Measurements from ENCODE around the gene TEX55.
"Not testable (repeated sequence)": the region's sequence is repeated elsewhere in the genome, so short reads cannot be mapped to it uniquely, and the experiment has no call there.

The TEX55 gene

DNA sequence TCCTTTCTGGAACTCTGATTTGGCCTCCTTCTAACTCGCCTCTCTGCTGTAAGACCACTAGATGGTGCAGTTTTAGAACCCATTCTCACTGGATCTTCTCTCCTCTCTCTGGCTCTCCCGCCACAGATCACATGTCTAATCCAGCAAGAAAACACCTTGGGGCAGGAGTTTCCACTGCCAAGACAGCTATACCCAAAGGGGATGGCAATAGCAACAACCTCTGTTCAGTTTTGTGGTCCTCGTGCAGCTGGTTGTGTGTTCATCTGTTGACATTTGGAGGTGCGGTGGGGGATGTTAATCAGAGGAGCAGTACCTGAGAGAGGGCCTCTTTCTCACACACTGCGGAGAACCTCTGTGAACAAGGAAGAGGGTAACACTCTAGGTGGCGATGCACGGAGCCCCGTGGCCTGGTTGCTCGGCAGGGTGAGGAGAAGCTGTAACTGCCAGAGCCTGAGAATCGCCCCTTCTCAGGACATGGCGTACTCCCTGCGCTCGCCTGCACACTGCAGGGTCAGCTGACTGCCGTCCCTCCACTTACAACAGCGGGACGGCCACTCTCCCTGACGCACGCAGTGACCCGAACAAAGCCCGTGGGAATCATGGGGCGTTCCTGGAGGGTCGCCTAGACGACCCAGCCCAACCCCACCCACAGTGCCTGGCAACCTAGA, at the start of gene TEX55:
Gene TEX55, plus strand, starts transcription at position 666 of the 668 bp plus-strand sequence. CDS start 25 bp downstream, outside the sequence.
- H3K4me3 ChIP-seq (ENCODE audit: low read length): no peak within 1 kb of the TSS
- no peak for TF ChIP-seq ZNF274 (IDR thresholded peaks at IDR 0.05; ENCODE audit: low read depth, low read length)

DNA sequence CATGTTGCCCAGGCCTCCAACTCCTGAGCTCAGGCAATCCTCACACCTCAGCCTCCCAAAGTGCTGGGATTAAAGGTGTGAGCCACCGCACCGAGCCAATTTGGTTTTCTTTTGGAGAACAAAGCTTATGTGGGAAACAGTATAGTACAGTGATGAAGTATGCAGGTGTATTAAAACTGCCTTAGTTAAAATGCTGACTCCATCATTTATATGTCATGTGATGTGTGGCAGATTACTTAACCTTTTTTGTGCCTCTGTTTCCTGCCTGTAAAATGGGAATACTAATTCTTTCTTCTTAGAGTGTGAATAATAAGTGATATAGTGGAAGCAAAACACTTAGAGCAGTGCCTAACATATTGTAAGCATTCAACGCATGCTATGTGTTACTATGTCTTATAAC, 48.0 kb upstream of the TEX55 start:
- no peak for TF ChIP-seq ZNF274 (IDR thresholded peaks at IDR 0.05; ENCODE audit: low read depth, low read length)

DNA sequence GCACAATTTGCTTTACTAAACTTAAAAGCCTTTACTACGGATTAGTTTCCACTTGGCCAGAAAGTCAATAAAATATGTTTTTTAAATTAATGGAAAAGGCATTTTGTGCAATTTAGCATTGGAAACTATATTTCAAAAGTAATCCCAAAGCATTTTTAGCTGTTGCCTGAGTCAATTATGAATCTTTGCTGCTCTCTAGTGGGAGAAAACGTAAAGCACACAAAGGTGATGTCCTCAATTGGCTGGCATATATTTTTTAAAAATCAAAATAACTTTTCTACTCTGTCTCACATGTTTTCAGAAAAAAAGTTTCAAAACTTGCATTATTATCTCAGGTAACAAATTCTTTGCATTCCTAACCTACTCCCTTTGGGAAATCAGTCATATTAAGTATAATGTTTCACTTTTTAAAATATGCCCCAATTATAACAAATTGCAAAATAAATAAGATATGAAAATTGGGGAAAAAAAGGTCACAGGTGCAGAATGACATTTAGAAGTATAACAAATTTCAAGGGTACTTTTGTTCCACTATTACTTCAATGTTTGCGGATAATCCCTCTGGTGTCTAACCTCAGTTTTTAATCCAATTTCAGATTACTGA, 47.2 kb upstream of the TEX55 start:
- no peak overlapping the region for H3K4me3 ChIP-seq (ENCODE audit: low read length)
- no peak for TF ChIP-seq ZNF274 (IDR thresholded peaks at IDR 0.05; ENCODE audit: low read depth, low read length)

More for the DNA sequence above, 48.0 kb upstream of the TEX55 start:
- no peak overlapping the region for H3K4me3 ChIP-seq (ENCODE audit: low read length)

DNA sequence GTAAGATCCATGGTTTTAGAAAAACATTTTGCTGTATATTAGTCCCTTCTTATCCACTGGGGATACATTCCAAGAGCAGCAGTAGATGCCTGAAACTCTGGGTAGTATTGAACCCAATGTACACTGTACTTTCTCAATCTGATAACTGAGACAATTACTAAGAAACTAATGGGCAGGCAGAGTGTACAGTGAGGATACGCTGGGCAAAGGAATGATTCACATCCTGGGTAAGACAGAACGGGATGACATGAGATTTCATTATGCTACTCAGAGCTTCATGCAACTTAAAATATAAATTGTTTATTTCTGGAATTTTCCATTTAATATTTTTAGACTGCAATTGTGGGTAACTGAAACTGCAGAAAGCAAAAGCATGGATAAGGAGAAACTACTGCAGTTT, 46.2 kb upstream of the TEX55 start:
- H3K4me3 ChIP-seq (ENCODE audit: low read length): no peak overlapping the region
- TF ChIP-seq ZNF274 (IDR thresholded peaks at IDR 0.05; ENCODE audit: low read depth, low read length): no peak

DNA sequence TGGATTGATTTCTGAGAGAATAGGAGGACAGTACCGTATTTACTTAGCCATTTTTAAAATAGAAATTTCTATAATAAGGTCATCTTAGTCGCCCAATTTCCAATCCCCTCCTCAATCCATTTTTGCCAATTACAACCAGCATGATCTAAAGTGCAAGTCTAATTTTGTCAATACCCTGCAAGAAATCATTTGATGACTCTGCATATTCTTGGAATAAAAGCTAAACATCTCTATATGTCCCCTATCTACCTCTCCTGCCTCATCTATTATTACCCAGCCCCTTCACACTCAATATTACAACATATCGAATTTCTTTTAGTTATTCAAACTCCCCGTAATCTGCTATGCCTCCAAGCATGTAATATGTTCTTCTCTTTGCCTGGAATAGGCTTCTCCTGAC, 41.9 kb upstream of the TEX55 start:
- no peak overlapping the region for H3K4me3 ChIP-seq (ENCODE audit: low read length)
- TF ChIP-seq ZNF274 (IDR thresholded peaks at IDR 0.05; ENCODE audit: low read depth, low read length): no peak

DNA sequence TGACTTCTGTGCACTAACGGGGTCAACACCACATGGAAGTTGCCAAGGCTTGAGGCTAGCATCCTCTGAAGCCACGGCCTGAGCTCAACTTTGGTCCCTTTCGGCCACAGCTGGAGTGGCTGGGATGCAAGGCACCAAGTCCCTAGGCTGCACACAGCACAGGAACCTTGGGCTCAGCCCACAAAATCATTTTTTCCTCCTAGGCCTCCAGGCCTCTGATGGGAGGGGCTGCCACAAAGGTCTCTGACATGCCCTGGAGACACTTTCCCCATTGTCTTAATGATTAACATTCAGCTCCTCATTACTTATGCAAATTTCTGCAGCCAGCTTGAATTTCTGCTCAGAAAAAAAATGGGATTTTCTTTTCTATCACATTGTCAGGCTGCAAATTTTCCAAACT, 27.6 kb upstream of the TEX55 start:
- H3K4me3 ChIP-seq (ENCODE audit: low read length): not testable (repeated sequence)

DNA sequence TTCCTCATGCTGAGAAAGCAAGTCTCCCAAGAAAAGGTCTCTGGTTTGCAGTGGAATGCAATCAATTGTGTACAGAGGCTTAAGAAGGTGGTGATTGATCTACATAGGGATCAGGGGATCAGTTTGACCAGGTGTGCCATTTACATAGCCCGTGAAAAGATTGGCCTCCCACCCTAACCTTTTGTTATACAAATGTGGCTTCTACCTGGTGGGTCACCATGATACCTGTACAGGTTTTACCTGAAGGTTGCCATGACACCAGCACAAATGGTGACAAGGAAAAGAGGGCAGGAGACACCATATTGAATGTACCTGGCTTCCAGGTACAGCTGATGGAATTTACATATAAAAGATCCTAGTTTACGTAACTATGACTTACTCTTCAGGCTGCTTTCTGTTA, 25.5 kb upstream of the TEX55 start:
- H3K4me3 ChIP-seq (ENCODE audit: low read length): no peak overlapping the region
- TF ChIP-seq ZNF274 (IDR thresholded peaks at IDR 0.05; ENCODE audit: low read depth, low read length): no peak

DNA sequence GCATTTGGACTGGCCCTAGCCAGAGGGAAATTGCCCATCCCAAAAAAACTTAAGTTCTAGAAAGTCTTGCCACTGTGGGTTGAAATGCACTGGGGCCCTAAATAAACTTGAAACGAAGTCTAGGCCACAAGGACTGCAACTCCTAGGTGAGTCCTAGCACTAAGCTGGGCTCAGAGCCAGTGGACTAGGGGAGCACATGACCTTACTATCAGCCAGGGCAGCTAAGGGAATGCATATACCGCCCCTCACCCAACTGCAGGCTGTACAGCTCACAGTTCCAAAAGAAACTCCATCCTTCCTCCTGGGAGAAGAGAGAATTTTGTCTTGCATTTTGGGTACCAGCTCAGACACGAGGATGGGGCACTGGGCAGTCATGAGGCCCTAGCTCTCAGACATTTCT, 23.6 kb upstream of the TEX55 start:
- H3K4me3 ChIP-seq (ENCODE audit: low read length): no peak overlapping the region
- no peak for TF ChIP-seq ZNF274 (IDR thresholded peaks at IDR 0.05; ENCODE audit: low read depth, low read length)

DNA sequence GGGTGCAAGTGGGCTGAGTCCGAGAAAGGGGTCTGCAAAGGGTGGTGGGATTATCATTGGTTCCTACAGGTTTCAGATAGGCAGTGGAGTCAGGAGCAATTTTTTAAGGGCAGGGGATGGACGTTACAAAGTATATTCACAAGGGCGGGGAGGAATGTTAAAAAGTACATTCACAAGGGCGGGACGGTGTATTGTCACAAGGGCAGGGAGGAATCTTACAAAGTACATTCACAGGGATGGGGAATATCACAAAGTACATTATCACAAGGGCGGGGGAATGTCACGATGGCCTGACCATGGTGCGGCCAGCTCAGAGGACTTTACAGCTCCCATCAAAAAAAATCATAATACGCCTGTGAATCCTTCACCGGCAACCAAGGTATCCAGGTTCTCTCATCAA, 20.6 kb upstream of the TEX55 start:
- TF ChIP-seq ZNF274 (IDR thresholded peaks at IDR 0.05; ENCODE audit: low read depth, low read length): no peak
- H3K4me3 ChIP-seq (ENCODE audit: low read length): no peak overlapping the region

DNA sequence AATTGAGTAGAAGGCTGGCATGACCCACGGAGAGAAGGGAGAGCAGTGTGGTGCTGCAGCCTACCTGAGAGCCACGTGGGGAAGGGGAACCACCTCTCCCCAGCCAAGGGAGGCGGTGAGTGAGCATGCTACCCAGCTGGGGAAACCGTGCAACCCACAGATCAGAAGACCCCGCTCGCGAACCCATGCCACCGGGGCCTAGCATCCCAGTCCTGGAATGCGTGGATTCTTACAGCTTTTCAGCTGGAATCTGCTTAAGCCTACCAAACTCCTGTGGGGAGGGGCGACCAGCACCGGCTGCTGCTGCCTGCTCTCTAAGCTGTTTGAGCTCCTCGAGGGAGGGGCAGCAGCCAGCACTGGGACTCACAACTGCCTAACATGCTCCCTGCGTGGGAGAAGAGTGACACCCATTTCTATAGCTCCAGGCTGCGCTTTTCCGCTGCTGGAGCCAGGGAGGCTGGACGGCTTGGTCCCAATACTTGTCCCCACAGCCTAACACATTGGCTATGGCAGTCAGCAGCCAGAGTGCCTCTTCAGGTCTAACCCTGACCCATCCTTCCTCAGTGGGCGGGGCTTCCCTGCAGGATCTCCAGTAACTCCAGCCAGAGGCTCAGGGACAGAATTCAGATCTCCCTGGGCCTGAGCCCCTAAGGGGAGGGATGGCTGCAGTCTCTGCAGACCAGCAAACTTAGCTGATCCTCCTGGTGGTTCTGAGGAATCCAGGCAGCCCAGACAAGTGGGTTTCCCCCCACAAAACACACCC, 20.0 kb upstream of the TEX55 start:
- H3K4me3 ChIP-seq (ENCODE audit: low read length): no peak overlapping the region

DNA sequence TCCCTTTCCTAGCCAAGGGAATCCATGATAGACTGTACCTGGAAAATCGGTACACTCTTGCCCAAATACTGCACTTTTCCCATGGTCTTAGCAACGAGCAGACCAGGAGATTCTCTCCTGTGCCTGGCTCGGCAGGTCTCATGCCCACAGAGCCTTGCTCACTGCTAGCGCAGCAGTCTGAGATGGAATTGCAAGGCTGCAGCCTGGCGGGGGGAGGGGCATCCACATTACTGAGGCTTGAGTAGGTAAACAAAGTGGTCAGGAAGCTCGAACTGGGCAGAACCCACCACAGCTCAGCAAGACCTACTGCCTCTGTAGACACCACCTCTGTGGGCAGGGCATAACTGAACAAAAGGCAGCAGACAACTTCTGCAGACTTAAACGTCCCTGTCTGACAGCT, 15.7 kb upstream of the TEX55 start:
- H3K4me3 ChIP-seq (ENCODE audit: low read length): not testable (repeated sequence)

More for the DNA sequence above, 20.0 kb upstream of the TEX55 start:
- TF ChIP-seq ZNF274 (IDR thresholded peaks at IDR 0.05; ENCODE audit: low read depth, low read length): no peak

DNA sequence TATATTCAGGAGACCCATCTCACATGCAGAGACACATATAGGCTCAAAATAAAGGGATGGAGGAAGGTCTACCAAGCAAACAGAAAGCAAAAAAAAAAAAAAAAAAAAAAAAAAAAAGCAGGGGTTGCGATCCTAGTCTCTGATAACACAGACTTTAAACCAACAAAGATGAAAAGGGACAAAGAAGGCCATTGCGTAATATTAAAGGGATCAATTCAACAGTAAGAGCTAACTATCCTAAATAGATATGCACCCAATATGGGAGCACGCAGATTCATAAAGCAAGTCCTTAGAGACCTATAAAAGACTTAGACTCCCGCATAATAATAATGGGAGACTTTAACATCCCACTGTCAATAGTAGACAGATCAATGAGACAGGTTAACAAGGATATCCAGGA, 13.7 kb upstream of the TEX55 start:
- H3K4me3 ChIP-seq (ENCODE audit: low read length): not testable (repeated sequence)

DNA sequence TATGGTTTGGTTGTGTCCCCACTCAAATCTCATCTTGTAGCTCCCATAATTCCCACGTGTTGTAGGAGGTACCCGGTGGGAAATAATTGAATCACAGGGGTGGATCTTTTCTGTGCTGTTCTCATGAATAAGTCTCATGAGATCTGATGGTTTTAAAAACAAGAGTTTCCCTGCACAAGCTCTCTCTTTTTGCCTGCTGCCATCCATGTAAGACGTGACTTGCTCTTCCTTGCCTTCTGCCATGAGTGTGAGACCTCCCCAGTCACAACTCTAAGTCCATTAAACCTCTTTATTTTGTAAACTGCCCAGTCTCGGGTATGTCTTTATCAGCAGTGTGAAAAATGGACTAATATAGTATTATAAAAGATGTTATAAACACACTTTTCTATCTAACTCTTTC, 6.6 kb upstream of the TEX55 start:
- not testable (repeated sequence) for H3K4me3 ChIP-seq (ENCODE audit: low read length)

DNA sequence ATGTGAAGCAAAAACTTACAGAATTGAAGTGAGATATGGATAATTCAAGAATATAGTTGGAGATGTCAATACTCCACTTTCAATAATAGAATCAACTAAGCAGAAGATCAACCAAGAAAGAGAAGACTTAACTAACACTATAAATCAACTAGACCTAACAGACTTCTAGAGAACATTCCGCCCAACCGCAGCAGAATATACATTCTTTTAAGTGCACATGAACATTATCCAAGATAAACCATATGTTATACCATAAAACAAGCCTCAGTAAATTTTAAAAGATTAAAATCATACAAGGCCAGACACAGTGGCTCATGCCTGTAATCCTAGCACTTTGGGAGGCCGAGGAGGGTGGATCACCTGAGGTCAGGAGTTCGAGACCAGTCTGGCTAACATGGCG, 5.5 kb upstream of the TEX55 start:
- TF ChIP-seq ZNF274 (IDR thresholded peaks at IDR 0.05; ENCODE audit: low read depth, low read length): no peak
- H3K4me3 ChIP-seq (ENCODE audit: low read length): no peak overlapping the region

DNA sequence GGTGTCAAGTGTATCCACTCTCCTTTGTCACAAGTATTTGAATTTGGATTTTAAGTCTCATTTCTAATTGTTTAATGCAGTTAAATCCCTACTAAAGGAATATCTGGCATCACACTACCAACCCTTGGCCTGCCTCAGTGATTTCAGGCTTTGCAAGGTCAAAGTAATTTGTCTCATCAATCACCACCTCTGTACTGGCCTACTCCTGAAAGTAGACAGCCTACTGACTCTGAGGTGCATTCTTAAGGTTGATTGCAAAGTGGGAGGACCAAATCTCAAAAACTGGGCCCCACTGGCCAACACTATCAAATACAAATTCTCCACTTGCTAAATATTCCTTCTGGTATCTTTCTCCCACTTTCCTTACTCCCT, 851 bp upstream of the TEX55 start:
- H3K4me3 ChIP-seq (ENCODE audit: low read length): no peak overlapping the region
- TF ChIP-seq ZNF274 (IDR thresholded peaks at IDR 0.05; ENCODE audit: low read depth, low read length): no peak

Data from GM08714 (cell line).